ENCODE measurements around the gene FAM83G. TPM values are rescaled to one million over a fixed set of nuclear protein-coding genes. Genes with fewer than 3 reads are reported as not detected.
A peak's percentile ranks its signal among the peaks of the same experiment; 100 is the strongest.

FAM83G gene
- total RNA-seq, 1 experiment from 2014 or later, result 24.3 TPM

GRCh38 chr17:18981642-18982424, 22.7 kb downstream of the FAM83G start:
- no peak overlapping the region for H3K4me3 ChIP-seq (ENCODE audit: low read depth, low read length)
- no peak for DNase-seq
- ChIA-PET POLR2A (no interaction called here), CTCF (interaction anchor here (0.5 kb wide), 1 partner anchor 67 kb away, joined by 3 read pairs; no protein-coding TSS in a partner anchor)
- no TSS peak for BruUV-seq (replicated peaks)
- H3K27me3 Mint-ChIP-seq (ENCODE audit: insufficient read depth, unreplicated experiment), result no peaks in the 10 kb centered on the region
- no peaks in the 10 kb centered on the region for H3K9me3 Mint-ChIP-seq (ENCODE audit: unreplicated experiment)
- no peak overlapping the region for H3K4me3 Mint-ChIP-seq (ENCODE audit: unreplicated experiment)
- H3K36me3 ChIP-seq (ENCODE audit: control insufficient read depth, insufficient read depth, low read length), result peaks cover 1% of the 10 kb centered on the region; the same call in 1 of the 2 replicates
- intact Hi-C loops (cut with micrococcal nuclease; ENCODE audit: unreplicated experiment), result no loop called here
- no peaks in the 10 kb centered on the region for H3K9me3 ChIP-seq
- peak overlapping the region; percentile 46 for H3K27ac Mint-ChIP-seq (ENCODE audit: unreplicated experiment)
- no peaks in the 10 kb centered on the region for H3K4me1 Mint-ChIP-seq (ENCODE audit: low read depth, unreplicated experiment)
- H3K4me1 ChIP-seq, result peaks cover 20% of the 10 kb centered on the region
- TF ChIP-seq, protein P1, sequence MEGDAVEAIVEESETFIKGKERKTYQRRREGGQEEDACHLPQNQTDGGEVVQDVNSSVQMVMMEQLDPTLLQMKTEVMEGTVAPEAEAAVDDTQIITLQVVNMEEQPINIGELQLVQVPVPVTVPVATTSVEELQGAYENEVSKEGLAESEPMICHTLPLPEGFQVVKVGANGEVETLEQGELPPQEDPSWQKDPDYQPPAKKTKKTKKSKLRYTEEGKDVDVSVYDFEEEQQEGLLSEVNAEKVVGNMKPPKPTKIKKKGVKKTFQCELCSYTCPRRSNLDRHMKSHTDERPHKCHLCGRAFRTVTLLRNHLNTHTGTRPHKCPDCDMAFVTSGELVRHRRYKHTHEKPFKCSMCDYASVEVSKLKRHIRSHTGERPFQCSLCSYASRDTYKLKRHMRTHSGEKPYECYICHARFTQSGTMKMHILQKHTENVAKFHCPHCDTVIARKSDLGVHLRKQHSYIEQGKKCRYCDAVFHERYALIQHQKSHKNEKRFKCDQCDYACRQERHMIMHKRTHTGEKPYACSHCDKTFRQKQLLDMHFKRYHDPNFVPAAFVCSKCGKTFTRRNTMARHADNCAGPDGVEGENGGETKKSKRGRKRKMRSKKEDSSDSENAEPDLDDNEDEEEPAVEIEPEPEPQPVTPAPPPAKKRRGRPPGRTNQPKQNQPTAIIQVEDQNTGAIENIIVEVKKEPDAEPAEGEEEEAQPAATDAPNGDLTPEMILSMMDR (IDR thresholded peaks at IDR 0.05; ENCODE audit: insufficient read depth in 1 of 2, low read depth in 1 of 2, low read length in 1 of 2, severe bottlenecking in 1 of 2, unreplicated experiment in 1 of 2), result no peak
- H3K27me3 ChIP-seq (replicated peaks; ENCODE audit: control insufficient read depth, insufficient read depth, low read length), result no peaks in the 10 kb centered on the region
- peaks cover 37% of the 10 kb centered on the region for H3K36me3 Mint-ChIP-seq (ENCODE audit: insufficient read depth, unreplicated experiment)

DNA sequence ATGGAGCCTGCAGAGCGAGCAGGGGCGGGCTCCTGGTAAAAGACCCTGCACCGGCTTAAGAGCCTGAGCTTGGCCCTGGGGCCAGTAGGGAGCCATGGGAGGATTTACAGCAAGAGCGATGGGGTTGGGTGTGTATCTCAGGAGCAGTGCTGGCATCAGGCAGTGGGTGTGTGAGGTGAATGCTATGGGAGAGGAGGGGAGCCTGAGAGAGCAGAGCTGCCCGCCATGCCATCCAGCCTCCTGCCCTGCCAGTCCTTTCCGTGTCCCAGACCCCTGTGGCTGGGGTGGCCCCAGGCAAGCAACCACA, 23.3 kb downstream of the FAM83G start:
- no peak for DNase-seq
- TF ChIP-seq, protein P1 (IDR thresholded peaks at IDR 0.05; ENCODE audit: insufficient read depth in 1 of 2, low read depth in 1 of 2, low read length in 1 of 2, severe bottlenecking in 1 of 2, unreplicated experiment in 1 of 2), result no peak

DNA sequence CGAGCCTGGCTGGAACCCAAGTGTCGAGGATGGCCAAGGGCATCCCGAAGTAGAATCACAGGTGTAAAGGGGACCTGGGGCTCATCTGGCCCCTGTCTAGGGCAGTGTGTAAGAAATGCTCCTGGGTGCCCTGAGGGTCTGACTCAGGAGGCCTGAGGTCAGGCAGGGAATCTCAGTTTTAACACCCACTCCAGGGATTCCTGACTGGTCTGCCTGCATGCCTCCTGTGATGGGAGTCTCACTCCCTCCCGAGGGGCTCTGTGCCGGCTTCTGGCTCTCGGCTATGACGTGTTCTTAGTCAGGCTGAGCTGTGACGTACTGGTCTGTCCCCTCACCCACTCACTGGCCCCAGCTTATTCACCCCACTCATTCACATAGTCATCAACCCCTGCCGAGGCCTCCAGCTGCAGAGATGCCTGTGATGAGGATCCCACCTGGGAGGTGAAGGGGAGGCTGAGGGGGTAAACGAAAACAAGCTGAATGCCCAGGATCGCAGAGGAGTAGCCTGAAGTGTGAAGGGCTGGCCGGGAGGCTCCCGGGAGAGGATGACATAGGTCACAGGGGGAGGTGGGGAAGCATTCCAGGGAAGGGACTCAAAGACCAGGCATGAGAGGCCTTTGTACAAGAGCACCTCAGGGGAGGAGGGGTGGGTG, 23.8 kb downstream of the FAM83G start:
- no peak for DNase-seq
- Histone ChIP-seq H3K36me3 (ENCODE audit: control insufficient read depth, insufficient read depth, low read length) (peaks cover 1% of the 10 kb centered on the region; the same call in 1 of the 2 replicates), H3K9me3 (no peaks in the 10 kb centered on the region), H3K4me3 (ENCODE audit: low read depth, low read length) (no peak overlapping the region), H3K4me1 (peaks cover 20% of the 10 kb centered on the region), H3K27me3 (replicated peaks; ENCODE audit: control insufficient read depth, insufficient read depth, low read length) (no peaks in the 10 kb centered on the region)
- POLR2A ChIA-PET, result no interaction called here
- TF ChIP-seq, protein P1 (IDR thresholded peaks at IDR 0.05; ENCODE audit: insufficient read depth in 1 of 2, low read depth in 1 of 2, low read length in 1 of 2, severe bottlenecking in 1 of 2, unreplicated experiment in 1 of 2), result no peak
- Mint-ChIP-seq H3K27ac (ENCODE audit: unreplicated experiment) (peak overlapping the region; percentile 45), H3K36me3 (ENCODE audit: insufficient read depth, unreplicated experiment) (peaks cover 33% of the 10 kb centered on the region), H3K4me3 (ENCODE audit: unreplicated experiment) (no peak overlapping the region), H3K4me1 (ENCODE audit: low read depth, unreplicated experiment) (no peaks in the 10 kb centered on the region), H3K9me3 (ENCODE audit: unreplicated experiment) (no peaks in the 10 kb centered on the region), H3K27me3 (ENCODE audit: insufficient read depth, unreplicated experiment) (no peaks in the 10 kb centered on the region)
- no TSS peak for BruUV-seq (replicated peaks)
- CTCF ChIA-PET, result interaction anchor here (1.4 kb wide), 1 partner anchor 20 kb away, joined by 4 read pairs; no protein-coding TSS in a partner anchor
- intact Hi-C loops (cut with micrococcal nuclease; ENCODE audit: unreplicated experiment), result no loop called here

More for the DNA sequence above, 23.3 kb downstream of the FAM83G start:
- no peak overlapping the region for H3K4me3 ChIP-seq (ENCODE audit: low read depth, low read length)
- intact Hi-C loops (cut with micrococcal nuclease; ENCODE audit: unreplicated experiment), result no loop called here
- no TSS peak for BruUV-seq (replicated peaks)
- Mint-ChIP-seq H3K27me3 (ENCODE audit: insufficient read depth, unreplicated experiment) (no peaks in the 10 kb centered on the region), H3K27ac (ENCODE audit: unreplicated experiment) (peak overlapping the region; percentile 45), H3K4me3 (ENCODE audit: unreplicated experiment) (no peak overlapping the region), H3K4me1 (ENCODE audit: low read depth, unreplicated experiment) (no peaks in the 10 kb centered on the region), H3K36me3 (ENCODE audit: insufficient read depth, unreplicated experiment) (peaks cover 38% of the 10 kb centered on the region), H3K9me3 (ENCODE audit: unreplicated experiment) (no peaks in the 10 kb centered on the region)
- POLR2A ChIA-PET, result no interaction called here
- CTCF ChIA-PET, result interaction anchor here (1.4 kb wide), 1 partner anchor 20 kb away, joined by 4 read pairs; no protein-coding TSS in a partner anchor
- H3K4me1 ChIP-seq, result peaks cover 20% of the 10 kb centered on the region
- peaks cover 1% of the 10 kb centered on the region; the same call in 1 of the 2 replicates for H3K36me3 ChIP-seq (ENCODE audit: control insufficient read depth, insufficient read depth, low read length)
- no peaks in the 10 kb centered on the region for H3K9me3 ChIP-seq
- H3K27me3 ChIP-seq (replicated peaks; ENCODE audit: control insufficient read depth, insufficient read depth, low read length), result no peaks in the 10 kb centered on the region

Data from Caco-2 (cell line).